Loucy (cell line): ENCODE results near the gene C6orf62.
"Not testable (repeated sequence)": the region's sequence is repeated elsewhere in the genome, so short reads cannot be mapped to it uniquely, and the experiment has no call there.

Experiments used
- H2AFZ ChIP-seq: fragments of 200-600 bp; sonication (generic); 2 replicates; pipeline ENCODE4 v1.6.0; 2016; ENCODE audit warnings: antibody characterized with exemption, mild to moderate bottlenecking, low read length, moderate library complexity
- H3F3A ChIP-seq: fragments of 200-600 bp; 2 replicates; pipeline ENCODE4 v1.6.0; 2016; ENCODE audit warnings: antibody characterized with exemption, low read depth, mild to moderate bottlenecking
- H3K27me3 ChIP-seq: fragments of 200-600 bp; sonication (generic); 2 replicates; pipeline ENCODE4 v1.6.1; 2014; ENCODE audit warnings: low read length, mild to moderate bottlenecking; ENCODE audit not compliant: insufficient read depth, poor library complexity, severe bottlenecking
- H3K36me3 ChIP-seq: fragments of 200-600 bp; sonication (generic); 2 replicates; pipeline ENCODE4 v1.6.1; 2016; ENCODE audit warnings: low read length; ENCODE audit not compliant: insufficient read depth
- H3K4me1 ChIP-seq: fragments of 200-600 bp; sonication (generic); 2 replicates; pipeline ENCODE4 v1.5.1; 2014; ENCODE audit warnings: low read length, mild to moderate bottlenecking; ENCODE audit not compliant: insufficient read depth, poor library complexity, severe bottlenecking
- H3K4me2 ChIP-seq: fragments of 200-600 bp; sonication (generic); 2 replicates; pipeline ENCODE4 v1.6.0; 2014; ENCODE audit warnings: antibody characterized with exemption, low read length, low read depth, mild to moderate bottlenecking; ENCODE audit not compliant: poor library complexity, severe bottlenecking
- H3K4me3 ChIP-seq: fragments of 200-600 bp; sonication (generic); 2 replicates; pipeline ENCODE4 v1.5.1; 2014; ENCODE audit warnings: low read length, mild to moderate bottlenecking, mixed read lengths; ENCODE audit not compliant: poor library complexity, severe bottlenecking
- H3K79me2 ChIP-seq: fragments of 200-600 bp; sonication (generic); 2 replicates; pipeline ENCODE4 v1.6.1; 2014; ENCODE audit warnings: low read length; ENCODE audit not compliant: insufficient read depth
- H3K9ac ChIP-seq: fragments of 200-600 bp; sonication (generic); 2 replicates; pipeline ENCODE4 v1.6.0; 2014; ENCODE audit warnings: mild to moderate bottlenecking, low read depth, low read length, moderate library complexity; ENCODE audit not compliant: poor library complexity, severe bottlenecking
- H3K9me2 ChIP-seq: fragments of 200-600 bp; sonication (generic); replicated peaks from 2 replicates; pipeline ENCODE4 v1.6.1; 2016; ENCODE audit warnings: low read depth, low read length, mixed read lengths
- H3K9me3 ChIP-seq: fragments of 200-600 bp; sonication (generic); 2 replicates; pipeline ENCODE4 v1.6.1; 2014; ENCODE audit warnings: mild to moderate bottlenecking, antibody characterized with exemption, low read length, low read depth; ENCODE audit not compliant: insufficient read depth
- H4K20me1 ChIP-seq: fragments of 200-600 bp; sonication (generic); 2 replicates; pipeline ENCODE4 v1.6.0; 2014; ENCODE audit warnings: antibody characterized with exemption, low read length, mild to moderate bottlenecking; ENCODE audit not compliant: insufficient read depth, poor library complexity, severe bottlenecking
- EZH2phosphoT487 ChIP-seq: fragments of 200-600 bp; IDR thresholded peaks from 2 replicates; pipeline ENCODE4 v1.6.1; 2018; ENCODE audit warnings: antibody characterized with exemption, mild to moderate bottlenecking, moderate library complexity, borderline replicate concordance
- TF ChIP-seq, protein P1 (sequence below): fragments of 200-600 bp; sonication (generic); conservative IDR thresholded peaks from 2 replicates; pipeline ENCODE4 v1.5.1; 2014; ENCODE audit warnings: mild to moderate bottlenecking, antibody characterized with exemption, low read length

The C6orf62 gene

DNA sequence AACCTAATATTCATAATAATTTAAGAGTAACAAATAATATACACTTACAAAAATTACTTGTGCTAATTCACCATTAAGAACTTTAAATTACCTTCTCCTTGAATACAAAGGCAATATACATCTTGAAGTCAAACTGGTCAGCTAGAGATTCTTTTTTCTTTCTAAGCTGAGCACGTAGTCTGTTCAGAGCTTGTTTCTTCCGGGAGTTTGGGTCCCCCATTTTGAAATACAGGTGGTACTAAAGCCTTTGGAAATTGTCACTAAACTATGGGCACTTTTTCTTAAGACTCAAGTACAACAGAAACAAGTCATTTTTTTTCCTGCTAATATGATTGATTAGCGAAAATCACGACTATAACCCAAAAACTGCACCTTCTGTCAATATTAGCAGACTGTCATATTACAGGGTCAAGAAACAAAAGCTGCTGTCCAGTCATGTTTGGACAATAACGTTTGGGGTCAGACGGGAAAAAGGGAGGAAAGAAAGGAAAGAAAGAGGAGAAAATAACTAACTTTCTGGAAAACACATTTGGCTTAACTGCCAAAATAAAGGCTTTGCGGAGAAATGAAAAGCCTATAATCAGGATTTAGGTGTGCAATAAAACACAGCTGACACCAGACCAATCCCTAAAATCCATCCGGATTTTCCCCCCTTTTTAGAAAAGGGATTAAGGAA is 367 bp downstream of the C6orf62 start:
- peaks cover 27% of the 10 kb centered on the region for H3K36me3 ChIP-seq
- H3F3A ChIP-seq = peaks cover 2% of the 10 kb centered on the region; the same call in 1 of the 2 replicates
- no peak overlapping the region for H2AFZ ChIP-seq
- peaks cover 70% of the 10 kb centered on the region for H3K79me2 ChIP-seq
- peaks cover 69% of the 10 kb centered on the region for H4K20me1 ChIP-seq
- peak overlapping the region; percentile 100 for H3K4me2 ChIP-seq
- H3K9me2 ChIP-seq = no peaks in the 10 kb centered on the region
- H3K9ac ChIP-seq = peak overlapping the region; percentile 99
- peaks cover 6% of the 10 kb centered on the region for H3K27me3 ChIP-seq
- H3K4me3 ChIP-seq = peak overlapping the region; percentile 98
- peaks cover 55% of the 10 kb centered on the region for H3K4me1 ChIP-seq
- H3K9me3 ChIP-seq = no peaks in the 10 kb centered on the region
- TF ChIP-seq EZH2phosphoT487 = no peak
- TF ChIP-seq, protein P1, sequence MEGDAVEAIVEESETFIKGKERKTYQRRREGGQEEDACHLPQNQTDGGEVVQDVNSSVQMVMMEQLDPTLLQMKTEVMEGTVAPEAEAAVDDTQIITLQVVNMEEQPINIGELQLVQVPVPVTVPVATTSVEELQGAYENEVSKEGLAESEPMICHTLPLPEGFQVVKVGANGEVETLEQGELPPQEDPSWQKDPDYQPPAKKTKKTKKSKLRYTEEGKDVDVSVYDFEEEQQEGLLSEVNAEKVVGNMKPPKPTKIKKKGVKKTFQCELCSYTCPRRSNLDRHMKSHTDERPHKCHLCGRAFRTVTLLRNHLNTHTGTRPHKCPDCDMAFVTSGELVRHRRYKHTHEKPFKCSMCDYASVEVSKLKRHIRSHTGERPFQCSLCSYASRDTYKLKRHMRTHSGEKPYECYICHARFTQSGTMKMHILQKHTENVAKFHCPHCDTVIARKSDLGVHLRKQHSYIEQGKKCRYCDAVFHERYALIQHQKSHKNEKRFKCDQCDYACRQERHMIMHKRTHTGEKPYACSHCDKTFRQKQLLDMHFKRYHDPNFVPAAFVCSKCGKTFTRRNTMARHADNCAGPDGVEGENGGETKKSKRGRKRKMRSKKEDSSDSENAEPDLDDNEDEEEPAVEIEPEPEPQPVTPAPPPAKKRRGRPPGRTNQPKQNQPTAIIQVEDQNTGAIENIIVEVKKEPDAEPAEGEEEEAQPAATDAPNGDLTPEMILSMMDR = no peak

DNA sequence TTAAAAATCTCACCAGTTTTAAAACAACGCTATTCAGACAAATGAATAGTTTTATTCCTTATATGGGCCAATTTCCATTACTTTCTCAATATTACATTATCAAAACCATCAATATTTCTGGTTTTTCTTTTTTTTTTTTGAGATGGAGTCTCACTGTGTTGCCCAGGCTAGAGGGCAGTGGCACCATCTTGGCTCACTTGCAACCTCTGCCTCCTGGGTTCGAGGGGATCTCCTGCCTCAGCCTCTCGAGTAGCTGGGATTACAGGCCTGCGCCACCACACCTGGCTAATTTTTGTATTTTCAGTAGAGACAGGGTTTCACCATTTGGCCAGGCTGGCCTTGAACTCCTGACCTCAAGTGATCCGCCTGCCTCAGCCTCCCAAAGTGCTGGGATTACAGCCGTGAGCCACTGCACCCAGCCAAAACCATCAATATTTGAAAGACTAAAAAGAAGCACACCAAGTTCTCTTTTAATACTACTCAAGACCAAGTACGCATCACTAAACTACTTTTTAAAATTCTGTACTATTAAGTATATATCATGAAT is 2.3 kb downstream of the C6orf62 start:
- Histone ChIP-seq H3K9ac (peak overlapping the region; percentile 99), H3K4me1 (peaks cover 59% of the 10 kb centered on the region), H4K20me1 (peaks cover 88% of the 10 kb centered on the region), H3K79me2 (peaks cover 89% of the 10 kb centered on the region), H3K4me3 (peak overlapping the region; percentile 98), H3K4me2 (peak overlapping the region; percentile 100), H3K36me3 (peaks cover 45% of the 10 kb centered on the region)
- not testable (repeated sequence) for H3K27me3 ChIP-seq, H3K9me3 ChIP-seq, H3F3A ChIP-seq, H3K9me2 ChIP-seq, H2AFZ ChIP-seq

DNA sequence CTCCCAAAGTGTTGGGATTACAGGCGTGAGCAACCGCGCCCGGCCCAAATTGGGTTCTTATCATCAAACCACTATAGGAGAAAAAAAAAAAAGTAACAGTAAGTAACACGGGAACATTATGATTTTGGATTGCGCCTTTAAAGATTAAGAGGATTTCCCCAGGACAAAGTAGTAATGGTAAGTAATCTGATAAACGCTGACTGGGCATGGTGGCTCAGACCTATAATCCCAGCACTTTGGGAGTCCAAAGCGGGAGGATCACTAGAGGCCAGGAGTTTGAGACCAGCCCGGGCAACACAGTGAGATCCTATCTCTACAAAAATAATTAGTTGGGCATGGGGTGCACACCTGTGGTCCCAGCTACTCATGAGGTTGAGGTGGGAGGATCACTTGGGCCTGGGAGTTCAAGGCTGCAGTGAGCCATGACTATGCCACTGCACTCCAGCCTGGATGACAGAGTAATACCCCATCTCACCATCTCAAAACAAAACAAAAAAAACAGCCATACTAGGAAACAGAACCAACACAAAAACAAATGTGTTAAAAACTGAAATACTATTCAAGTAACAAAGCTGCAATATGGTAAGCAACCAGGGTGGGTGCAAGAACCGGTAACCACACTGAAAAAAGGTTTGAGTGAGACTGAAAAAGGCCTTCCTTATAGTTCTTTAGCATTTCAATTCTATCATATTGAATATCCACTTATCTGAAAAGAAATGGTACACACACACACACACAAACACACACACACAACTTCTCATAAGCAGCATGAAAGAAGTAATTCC is 8.2 kb downstream of the C6orf62 start:
- H3K27me3 ChIP-seq = no peaks in the 10 kb centered on the region
- no peaks in the 10 kb centered on the region for H3K9me3 ChIP-seq
- H3K36me3 ChIP-seq = peaks cover 94% of the 10 kb centered on the region
- peaks cover 84% of the 10 kb centered on the region for H4K20me1 ChIP-seq
- peaks cover 68% of the 10 kb centered on the region for H3K79me2 ChIP-seq
- H3K4me2 ChIP-seq = peak overlapping the region; percentile 100
- no peak overlapping the region for H2AFZ ChIP-seq
- no peaks in the 10 kb centered on the region for H3K9me2 ChIP-seq
- no peaks in the 10 kb centered on the region for H3F3A ChIP-seq
- no peak for TF ChIP-seq EZH2phosphoT487
- TF ChIP-seq, protein P1 = no peak
- peak overlapping the region; percentile 20 for H3K4me3 ChIP-seq
- H3K9ac ChIP-seq = no peak overlapping the region
- peaks cover 31% of the 10 kb centered on the region for H3K4me1 ChIP-seq
